Measurements from ENCODE around the gene RARG.

Gene RARG

DNA sequence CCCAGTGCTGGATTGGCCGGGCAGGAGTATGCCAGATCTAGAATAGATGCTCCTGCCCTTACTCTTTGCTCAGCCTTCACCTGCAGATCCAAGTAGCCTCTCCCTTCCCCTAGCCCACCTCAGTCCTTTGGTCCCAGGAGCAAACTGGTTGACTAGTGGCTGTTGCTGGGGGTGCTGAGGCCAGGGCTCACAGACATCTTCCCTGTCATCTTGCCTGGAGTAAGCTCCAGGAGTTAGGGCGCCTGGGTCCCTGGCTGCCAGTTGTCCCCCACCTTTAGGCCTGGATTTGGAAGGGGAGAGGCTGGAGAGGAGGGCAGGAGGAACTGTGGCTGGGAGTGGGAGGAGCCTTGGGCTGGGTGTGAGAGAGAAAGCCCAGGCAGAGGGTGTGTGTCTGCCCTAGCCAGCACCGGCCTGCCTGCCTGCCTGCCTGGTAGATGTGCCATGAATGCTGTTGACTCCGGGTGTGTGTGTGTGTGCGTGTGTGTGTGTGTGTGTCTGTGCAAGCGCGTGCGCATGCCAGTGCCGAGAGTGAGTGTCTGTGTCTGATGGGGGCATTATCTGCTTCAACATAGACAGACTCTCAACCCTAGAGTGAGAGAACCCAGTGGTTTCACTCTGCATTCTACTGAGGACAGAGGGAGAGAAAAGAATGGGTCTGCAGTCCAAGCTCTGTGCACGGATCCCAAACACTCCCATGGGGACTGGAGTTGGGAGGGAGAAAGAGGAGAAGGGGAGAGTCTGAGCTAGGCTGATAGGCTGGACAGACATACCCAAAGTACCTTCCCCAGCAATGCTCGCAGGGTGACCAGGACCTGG lies 845 bp upstream of the RARG start:
- DNase-seq (ENCODE audit: extremely low spot score), result peak; percentile 54
- POLR2A ChIA-PET, result no interaction called here
- CTCF ChIA-PET, result interaction anchor here (0.7 to 2.1 kb wide), 4 partner anchors 9 to 73 kb away, joined by 3 to 8 read pairs (median 4); a partner anchor contains a TSS
- TF ChIP-seq, protein P1, sequence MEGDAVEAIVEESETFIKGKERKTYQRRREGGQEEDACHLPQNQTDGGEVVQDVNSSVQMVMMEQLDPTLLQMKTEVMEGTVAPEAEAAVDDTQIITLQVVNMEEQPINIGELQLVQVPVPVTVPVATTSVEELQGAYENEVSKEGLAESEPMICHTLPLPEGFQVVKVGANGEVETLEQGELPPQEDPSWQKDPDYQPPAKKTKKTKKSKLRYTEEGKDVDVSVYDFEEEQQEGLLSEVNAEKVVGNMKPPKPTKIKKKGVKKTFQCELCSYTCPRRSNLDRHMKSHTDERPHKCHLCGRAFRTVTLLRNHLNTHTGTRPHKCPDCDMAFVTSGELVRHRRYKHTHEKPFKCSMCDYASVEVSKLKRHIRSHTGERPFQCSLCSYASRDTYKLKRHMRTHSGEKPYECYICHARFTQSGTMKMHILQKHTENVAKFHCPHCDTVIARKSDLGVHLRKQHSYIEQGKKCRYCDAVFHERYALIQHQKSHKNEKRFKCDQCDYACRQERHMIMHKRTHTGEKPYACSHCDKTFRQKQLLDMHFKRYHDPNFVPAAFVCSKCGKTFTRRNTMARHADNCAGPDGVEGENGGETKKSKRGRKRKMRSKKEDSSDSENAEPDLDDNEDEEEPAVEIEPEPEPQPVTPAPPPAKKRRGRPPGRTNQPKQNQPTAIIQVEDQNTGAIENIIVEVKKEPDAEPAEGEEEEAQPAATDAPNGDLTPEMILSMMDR (IDR thresholded peaks at IDR 0.05; ENCODE audit: control extremely low read depth, extremely low read depth, low read depth, missing control alignments), result no peak

DNA sequence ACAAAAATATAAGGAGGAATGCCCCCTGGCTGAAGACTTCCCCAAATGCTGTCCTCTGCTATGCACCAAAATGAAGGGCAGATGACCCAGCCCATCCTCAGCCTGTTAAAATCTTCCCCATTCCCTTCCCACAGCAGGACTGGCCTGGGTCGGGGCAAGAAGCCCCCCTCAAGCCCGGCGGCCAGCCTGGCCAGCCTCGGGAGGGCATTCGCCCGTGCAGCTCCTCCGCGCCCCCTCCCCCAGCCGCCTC lies 413 bp downstream of the RARG start:
- TF ChIP-seq, protein P1 (IDR thresholded peaks at IDR 0.05; ENCODE audit: control extremely low read depth, extremely low read depth, low read depth, missing control alignments), result no peak
- ChIA-PET POLR2A (no interaction called here), CTCF (no interaction called here)
- DNase-seq (ENCODE audit: extremely low spot score), result no peak

DNA sequence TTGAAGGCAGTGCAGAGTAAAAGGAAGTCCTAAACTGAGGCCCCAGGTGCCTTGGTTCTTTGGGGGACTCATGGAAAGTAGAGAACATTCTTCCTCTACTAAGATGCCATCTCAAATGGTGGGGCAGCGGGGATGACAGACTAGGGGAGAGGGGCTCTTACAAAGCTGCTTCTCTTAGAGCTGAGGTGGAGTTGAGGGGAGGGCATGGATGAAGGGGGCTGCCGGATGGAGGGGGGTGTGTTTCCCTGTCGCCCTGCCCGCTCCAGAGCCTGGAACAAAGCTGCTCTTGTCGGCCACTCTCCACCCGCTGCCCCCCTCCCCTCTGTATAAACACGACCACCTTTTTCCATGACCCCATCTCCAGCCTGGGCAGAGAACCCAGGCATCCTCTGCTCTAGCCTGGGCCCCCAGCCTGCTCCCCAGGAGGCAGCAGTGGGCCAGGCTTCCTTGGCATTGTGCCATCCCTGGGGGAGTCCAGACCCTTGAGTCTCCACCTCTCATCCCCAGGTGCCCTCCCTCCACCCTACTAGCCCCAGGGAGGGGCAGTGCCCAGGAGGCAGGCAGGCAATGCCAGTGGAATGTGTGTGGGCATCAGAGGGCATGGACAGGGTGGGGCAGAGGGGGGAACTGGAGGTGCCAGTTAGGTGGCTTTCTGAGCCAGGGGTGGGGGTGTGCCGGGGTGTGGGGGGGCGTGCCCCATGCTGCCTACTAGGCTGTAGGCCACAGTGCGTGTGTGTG lies 1.7 kb downstream of the RARG start:
- no peak for DNase-seq (ENCODE audit: extremely low spot score)
- ChIA-PET CTCF (interaction anchor here (1.0 to 3.1 kb wide), 2 partner anchors 11 to 16 kb away, joined by 4 to 18 read pairs; no protein-coding TSS in a partner anchor), POLR2A (no interaction called here)
- TF ChIP-seq, protein P1 (IDR thresholded peaks at IDR 0.05; ENCODE audit: control extremely low read depth, extremely low read depth, low read depth, missing control alignments), result no peak

DNA sequence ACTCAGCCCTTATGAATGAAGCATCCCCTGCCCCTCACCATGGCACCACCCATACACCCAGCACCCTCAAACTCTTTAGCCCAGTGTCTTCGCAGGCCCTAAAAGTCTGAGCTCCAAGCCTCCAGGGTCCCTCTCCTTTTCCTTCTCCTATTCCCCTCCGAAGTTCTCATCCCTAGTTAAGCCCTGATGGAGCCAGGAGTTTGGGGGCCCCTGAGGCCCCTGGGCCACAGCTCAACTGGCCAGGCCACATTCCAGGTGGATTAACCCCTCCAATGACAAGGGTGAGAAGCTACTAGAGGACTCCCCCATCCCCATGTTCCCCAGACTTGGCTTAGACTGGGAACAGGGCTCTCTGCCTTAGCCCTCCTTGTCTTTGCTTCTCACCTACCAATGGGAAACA lies 2.6 kb downstream of the RARG start:
- no peak for DNase-seq (ENCODE audit: extremely low spot score)
- TF ChIP-seq, protein P1 (IDR thresholded peaks at IDR 0.05; ENCODE audit: control extremely low read depth, extremely low read depth, low read depth, missing control alignments), result no peak
- ChIA-PET POLR2A (no interaction called here), CTCF (interaction anchor here (1.0 to 3.1 kb wide), 4 partner anchors 10 to 59 kb away, joined by 4 to 18 read pairs (median 4); no protein-coding TSS in a partner anchor)

DNA sequence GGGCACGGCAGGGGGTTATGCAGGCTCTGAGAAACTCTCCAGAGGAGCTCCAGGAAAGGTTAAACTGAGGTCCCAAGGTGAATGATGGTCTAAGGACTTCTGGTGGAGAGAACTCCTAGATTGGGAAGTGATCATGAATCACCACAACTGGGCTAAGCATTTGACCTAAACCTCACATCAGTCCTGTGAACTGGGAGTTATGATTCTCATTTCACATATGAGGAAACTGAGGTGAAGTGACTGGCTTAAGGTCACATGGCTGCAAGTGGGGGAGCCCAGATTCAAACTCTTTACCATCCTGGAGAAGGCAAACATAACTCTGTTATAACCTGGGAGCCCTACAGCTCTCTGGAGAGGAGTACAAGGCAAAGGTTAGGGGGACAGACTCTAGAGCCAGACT lies 4.2 kb downstream of the RARG start:
- CTCF ChIA-PET, result interaction anchor here (1.0 to 3.1 kb wide), 4 partner anchors 10 to 61 kb away, joined by 3 to 18 read pairs (median 5); a partner anchor contains a TSS
- POLR2A ChIA-PET, result no interaction called here
- TF ChIP-seq, protein P1 (IDR thresholded peaks at IDR 0.05; ENCODE audit: control extremely low read depth, extremely low read depth, low read depth, missing control alignments), result no peak
- DNase-seq (ENCODE audit: extremely low spot score), result no peak

DNA sequence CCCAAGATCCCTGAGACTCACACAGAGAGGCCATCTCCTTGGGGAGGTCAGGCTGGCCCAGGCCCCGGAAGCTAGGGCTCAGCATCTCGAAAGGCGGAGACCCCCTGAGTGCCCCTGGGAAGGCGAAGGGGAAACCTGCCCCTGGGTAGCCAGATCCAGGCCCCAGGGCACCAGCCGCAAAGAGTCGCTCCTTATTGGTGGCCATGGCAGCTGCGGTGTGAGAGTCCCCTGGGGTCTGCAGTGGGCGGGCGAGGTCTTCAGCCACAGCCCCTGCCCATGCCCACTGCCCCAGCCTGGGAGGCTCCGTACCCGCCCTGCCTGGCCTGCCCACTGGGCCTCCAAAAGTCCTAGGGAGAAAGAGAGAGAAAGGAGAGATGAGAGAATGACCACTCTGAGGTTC lies 4.7 kb downstream of the RARG start:
- ChIA-PET CTCF (interaction anchor here (1.3 to 3.1 kb wide), 3 partner anchors 13 to 15 kb away, joined by 3 to 18 read pairs (median 6); a partner anchor contains a TSS), POLR2A (no interaction called here)
- DNase-seq (ENCODE audit: extremely low spot score), result no peak
- TF ChIP-seq, protein P1 (IDR thresholded peaks at IDR 0.05; ENCODE audit: control extremely low read depth, extremely low read depth, low read depth, missing control alignments), result no peak

All from GM10248 (cell line).